AG20443 (cell line): ENCODE results near the gene ZNF584.
"Not testable (repeated sequence)": the region's sequence is repeated elsewhere in the genome, so short reads cannot be mapped to it uniquely, and the experiment has no call there.

ENCODE experiments used
- DNase-seq: peaks from one replicate; pipeline ENCODE4 v3.0.0; 2012; ENCODE audit warnings: low spot score, mixed read lengths

Gene ZNF584

DNA sequence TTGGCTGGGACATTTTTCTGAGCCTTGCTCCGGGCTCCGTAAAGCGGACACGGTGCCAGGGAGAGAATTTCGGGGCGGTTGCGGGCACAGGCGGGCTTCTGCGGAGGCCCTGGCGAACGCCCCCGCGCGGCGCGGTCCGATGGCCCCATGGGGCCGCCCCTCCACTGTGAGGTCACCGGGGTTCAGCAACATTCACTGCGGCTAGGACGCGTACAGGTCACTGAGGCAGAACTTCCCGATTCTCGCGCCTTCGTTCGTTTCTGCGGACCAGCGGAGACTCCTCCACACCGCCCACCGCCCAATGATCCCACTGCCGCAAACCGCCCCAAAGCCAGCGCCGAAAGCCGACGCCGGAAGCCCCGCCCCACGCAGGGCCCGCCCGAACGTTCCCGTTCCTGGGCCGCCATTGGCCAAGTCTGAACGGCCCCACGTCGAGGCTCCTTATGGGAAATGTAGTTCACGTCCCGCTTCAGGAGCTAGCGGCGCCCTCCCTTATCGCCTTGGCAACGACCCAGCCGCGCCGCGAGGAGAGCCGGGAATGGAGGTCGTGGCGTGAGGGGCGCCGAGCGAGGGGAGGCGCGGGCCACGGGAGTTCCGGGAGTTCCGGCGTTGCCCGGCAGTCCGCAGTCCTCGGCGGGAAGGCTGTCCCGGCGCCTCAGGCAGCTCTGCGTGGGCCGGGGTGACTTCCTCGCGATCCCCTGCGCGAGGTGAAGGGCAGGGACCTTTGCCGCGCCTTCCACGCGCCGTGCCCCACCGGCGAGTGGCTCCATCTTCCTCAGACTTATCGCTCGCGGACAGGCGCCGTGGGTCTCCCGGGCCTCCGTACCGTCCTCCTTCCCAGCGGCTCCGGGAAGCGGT is at the start of gene ZNF584:
Gene ZNF584 (plus strand): TSS at position 498 of the 858 bp plus-strand sequence. CDS start 499 bp downstream, outside the sequence.
- peak; percentile 95 for DNase-seq

DNA sequence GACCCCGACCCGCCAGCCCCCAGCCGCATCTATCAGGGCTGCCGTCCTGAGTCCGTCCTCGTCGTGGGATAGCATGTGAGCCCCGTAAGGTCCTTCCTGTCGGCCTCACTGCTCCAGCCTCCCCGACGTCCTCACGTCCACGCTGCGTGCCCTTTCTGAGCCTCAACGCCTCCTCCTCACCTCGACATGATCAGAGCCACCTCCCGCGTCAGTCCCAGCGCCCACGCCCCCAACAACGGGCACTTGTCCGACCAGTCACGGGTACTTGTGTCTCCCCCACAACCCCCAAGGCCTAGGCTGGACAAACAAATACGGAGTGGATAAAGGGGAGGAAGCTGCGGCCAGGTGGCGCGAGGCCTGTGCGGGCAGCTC is 46.6 kb upstream of the ZNF584 start:
- peak; percentile 65 for DNase-seq

DNA sequence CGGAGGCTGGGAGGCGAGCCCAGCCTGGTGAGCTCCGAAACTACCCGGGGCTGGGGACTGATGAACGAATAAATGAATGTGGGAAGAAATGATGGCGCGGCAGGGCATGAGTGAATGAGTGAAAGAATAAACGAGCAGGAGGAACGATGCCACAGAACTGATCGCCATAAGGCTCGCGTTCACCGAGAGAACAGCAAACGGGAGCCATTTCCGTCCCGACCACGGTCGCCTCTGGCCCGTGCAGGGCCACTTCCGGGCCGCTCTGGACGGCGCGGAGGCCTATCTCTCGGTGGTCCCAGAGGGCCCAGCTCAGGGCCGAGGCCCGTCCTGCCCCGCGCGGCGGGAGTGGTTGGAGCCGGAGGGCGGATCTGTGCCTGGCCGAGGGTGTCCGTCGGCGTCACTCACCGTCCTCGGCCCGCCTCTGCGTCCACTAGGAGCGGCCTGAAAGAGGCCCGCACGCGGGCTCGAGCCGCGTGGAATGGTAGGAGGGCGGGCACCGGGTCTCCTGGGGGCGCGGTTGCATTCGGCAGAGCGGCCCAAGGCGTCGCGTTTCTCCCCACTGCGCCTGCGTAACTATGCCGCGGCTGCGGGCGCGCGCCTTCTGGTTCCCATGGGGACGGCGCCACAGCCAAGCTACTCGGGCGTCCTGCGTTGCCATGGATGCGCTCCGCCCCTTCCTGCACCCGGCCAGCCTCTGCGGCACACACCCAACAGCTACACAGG is 46.0 kb upstream of the ZNF584 start, which contains the start of gene ZNF497:
Gene ZNF497 (minus strand): TSS at position 480 of the 723 bp plus-strand sequence. CDS start 5,116 bp downstream, outside the sequence.
- peak; percentile 99 for DNase-seq

DNA sequence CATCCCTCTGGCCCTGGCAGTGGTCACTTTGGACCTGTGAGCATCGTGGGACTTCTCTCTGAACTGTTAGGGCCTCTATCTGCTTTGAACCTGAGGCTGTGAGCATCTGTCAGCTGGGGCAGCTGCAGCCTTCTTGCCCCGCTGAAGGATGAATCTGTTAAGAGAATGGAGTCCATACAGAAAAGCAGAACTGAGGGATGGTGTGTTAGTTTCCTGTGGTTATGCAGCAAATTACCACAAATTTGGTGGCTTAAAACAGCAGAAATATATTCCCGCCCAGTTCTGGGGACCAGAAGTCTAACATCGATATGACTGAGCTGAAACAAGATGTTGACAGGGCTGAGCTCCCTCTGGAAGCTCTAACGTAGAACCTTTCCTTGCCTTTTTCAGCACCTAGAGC is 44.3 kb upstream of the ZNF584 start:
- no peak for DNase-seq

DNA sequence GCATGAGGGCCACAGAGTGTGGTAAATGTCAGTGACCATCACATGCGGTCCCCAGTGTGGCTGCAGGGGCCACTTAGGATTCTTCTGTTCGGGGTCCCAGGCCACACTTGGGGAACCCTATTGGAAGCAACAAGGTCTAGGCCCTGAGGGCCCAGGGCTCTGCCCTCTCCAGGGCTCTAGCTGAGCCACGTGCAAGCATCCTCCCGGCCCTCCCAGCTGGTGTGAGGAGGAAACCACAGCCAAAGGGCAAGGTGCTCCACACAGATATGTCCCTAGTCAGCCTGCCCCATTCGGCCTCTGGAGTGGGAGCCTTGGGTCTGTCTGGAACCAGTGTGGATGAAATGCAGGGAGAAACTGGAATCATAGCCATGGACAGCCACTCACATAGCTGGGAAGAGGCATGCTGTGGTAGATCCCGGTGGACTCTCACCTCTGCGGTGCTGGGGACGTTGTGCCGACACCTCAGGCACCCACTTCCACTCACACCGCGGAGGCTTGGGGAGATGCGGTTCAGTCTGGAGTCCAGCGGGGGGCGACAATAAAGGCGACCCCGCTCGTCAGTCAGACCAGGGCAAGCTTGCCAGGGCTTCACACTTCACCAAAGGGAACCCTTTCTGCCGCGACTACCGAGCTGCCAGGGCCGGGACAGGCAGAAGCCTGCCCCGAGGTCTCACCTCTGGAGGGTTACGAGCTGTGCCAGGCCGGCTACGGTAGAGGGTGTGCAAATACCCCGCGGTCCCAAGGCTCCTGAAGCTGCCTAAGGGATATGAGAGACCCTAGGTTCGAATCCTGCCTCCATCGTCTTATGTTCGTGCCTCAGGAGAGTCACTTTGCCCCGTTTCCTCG is 41.6 kb upstream of the ZNF584 start:
- DNase-seq, result no peak

DNA sequence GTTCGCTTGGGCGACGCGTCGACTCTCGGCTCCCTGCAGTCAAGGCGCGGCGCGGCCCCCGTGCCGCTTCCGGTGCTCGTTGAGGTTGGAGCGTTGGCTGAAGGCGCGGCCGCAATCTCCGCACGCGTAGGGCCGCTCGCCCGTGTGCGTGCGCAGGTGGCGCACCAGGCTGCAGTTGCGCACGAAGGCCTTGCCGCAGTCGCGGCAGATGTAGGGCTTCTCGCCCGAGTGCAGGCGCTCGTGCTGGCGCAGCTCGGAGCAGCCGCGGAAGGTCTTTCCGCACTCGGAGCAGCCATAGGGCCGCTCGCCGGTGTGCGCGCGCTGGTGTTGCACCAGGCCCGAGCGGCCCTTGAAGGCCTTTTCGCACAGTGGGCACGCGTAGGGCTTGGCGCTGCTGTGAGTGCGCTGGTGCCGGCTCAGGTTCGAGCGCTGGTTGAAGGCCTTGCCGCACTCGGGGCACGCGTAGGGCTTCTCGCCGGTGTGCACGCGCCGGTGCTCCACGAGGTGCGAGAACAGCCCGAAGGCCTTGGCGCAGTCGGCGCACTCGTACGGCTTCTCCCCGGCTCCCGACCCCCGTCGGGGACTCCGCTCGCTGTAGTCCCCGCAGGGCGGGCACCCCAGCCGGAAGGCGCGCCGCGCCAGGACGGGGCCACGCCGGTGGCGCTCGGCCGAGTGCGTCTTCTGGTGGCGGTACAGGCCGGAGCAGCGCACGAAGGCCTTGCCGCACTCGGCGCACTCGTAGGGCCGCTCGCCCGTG is 40.6 kb upstream of the ZNF584 start:
- no peak for DNase-seq

DNA sequence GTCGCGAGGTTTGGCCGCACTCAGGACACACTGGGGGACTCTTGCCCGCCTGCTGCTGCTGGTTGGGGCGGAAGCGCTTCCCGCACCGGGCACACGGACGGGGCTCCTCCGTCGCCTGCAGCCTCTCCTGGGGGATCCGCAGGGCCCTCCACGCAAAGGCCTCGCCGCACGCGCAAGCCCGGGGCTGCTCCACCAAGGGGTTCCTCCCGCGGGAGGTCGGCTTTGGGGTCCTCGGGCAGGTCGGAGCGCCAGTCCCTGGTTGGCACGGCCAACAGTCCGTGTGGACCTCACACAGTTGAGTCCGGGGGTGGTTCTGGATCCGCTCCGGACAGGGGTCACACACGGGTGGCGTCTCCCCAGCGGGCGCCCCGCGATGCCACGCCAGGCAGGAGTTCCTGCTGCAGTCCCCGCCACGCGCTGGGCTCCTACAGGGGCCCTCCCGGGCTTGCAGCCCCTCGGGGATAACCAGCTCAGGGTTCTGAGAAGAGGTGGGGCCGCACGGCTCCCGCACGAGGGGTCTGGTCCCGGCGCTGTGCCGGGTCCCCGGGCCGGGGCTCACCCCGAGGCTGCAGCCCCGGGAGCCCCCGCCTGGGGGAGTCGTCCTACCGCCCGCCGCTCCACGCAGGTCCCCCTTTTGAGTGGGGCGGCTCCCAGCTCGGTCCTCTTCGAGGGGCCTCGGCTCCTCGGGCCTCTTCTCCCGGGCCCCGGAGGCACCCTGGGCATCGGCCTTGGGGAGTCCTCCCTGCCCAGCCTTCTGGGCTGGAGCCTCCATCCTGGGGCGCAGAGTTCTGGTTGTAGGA is 39.7 kb upstream of the ZNF584 start:
- no peak for DNase-seq

DNA sequence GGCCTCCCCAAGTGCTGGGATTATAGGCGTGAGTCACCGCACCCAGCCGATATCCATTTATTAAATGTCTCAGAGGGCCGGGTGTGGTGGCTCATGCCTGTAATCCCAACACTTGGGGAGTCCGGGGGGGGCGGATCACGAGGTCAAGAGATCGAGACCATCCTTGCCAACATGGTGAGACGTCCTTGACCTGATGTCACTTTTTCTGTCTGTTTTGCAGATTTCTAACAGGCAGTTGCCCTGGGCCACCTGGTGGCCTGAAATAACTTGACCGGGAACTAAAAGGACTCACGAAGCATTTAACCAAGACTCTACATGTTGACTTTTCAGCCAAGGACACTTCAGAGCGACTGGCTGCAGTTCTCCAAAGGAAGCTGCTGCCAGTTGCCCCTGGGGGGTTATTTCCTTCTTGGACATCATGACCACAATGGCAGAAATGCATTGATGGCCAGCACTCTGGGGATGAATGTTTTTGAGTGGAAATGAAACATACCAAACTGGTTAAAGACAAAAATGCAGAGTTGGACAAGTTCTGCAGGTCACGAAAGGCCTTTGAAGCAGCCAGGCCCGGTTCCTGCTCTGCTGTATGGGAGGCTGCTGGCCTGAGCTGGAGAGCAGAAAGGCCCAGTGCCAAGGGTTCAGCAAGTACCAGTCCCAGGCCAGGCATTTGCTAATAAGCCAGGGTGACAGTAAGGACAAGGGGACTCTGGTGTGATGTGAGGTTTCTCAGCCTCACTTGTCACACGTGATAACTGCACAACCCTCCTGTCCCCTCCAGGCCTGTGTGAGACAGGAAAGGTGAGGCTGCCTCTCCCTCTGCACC is 35.9 kb upstream of the ZNF584 start:
- no peak for DNase-seq

DNA sequence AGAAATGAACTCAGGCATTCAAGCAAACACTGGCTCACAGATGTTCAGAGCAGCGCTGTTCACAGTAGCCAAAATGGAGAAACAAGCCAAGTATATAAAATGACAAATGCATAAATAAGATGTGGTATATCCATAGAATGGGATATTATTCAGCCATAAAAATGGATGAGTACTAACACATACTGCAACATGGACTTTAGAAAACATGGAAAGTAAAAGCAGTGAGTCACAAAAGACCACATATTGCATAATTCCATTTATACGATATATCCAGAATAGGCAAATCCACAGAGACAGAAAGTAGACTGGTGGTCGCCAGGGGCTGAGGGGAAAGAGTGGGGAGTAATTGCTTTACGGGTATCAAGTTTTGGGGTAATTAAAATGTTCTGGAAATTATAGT is 34.2 kb upstream of the ZNF584 start:
- DNase-seq, result no peak

DNA sequence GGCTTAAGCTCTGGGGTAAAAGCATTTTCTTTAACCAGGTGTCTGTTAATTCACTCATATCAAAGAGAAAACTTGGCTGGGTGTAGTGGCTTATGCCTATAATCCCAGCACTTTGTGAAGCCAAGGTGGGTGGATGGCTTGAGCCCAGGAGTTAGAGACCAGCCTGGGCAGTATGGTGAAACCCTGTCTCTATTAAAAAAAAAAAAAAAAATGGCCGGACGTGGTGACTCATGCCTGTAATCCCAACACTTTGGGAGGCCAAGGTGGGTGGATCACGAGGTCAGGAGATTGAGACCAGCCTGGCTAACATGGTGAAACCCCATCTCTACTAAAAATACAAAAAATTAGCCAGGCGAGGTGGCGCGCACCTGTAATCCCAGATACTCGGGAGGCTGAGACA is 31.7 kb upstream of the ZNF584 start:
- DNase-seq, result not testable (repeated sequence)

DNA sequence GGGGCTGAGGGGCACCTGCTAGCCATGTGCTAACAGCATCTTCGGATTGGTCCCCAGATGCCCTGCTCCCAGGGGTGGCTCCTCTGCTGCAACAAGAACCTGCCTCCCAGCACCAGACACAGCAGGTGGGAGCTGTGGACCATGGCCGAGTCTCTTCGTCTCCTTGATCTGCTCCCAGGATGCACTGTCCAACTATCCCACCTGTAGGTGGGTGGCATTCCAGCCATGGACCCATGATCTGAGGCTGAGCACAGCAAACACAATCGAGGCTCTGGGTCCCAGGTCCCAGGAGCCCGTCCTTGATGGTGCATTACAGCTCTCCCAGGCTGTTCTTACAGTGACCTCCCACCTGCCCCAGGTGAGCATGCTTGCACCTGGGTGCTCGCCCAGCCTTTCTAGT is 29.2 kb upstream of the ZNF584 start:
- DNase-seq, result no peak

DNA sequence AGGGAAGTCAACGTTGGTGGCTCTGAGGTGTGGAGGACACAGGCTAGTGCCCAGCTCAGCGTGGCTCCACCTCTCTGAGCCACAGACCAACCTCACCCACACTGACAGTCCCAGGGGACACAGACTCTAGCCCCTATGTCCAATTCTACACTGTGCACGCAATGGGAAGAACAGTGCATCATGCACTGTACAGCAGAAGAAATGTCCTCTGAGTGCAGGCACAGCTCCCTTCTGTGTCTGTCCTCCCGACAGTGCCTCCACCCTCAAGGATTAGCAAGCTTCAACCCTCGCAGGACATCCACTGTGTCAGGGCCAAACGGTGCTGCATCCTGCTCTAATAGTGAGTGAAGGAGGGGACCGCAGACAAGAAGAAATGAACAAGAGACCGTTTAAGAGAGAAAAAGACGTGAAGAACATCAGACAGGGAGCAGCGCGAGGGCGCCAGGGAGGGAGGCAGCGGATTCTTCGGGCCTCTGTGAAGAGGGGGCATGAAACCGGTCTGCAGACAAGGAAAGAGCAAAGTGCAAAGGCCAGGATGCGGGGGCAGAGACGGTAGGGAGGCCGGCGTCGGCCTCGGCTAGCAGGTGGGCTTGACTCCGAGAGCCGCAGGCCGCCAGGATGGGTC is 28.3 kb upstream of the ZNF584 start:
- no peak for DNase-seq

DNA sequence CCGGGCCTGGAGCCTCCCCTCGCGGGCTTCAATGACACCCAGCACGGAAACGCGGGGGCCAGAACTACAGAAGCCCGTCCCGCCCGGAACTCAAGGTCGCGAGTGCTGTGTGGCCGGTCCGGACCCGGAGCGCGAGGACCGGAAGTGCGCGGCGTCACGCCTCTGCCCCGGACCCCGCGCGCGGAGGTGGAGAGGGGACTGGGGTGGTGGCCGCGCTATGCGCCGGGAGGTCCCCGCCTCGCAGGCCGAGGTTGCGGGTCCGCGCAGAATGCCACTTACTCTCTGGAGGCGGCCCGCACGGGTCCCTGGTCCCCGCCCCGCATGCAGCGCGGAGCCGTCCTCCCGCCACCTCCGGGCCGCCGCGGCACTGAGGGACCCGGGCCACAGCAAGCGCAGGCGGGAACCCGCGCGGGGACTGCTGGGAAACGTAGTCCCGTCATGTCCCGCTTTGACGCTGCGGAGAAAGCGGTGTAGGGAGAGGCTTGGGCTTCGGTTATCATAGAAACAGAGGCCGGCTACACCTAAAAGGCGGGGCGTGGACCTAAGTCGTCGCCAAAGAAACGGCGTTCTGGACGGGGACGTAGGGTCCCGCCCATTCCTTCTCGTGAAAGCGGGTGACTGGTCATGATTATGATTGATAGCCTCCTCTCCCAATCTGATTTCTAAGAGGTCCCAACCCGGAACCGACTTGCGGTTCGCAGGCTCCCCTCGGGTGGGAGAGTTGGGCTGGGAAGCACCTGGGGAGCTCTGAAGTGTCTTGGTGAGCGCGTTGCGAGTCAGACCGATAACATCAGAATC is 27.6 kb upstream of the ZNF584 start, which contains the start of gene ZNF837:
Gene ZNF837 (minus strand): TSS at position 369 of the 798 bp plus-strand sequence. CDS start 11,698 bp downstream, outside the sequence.
- peak; percentile 96 for DNase-seq

DNA sequence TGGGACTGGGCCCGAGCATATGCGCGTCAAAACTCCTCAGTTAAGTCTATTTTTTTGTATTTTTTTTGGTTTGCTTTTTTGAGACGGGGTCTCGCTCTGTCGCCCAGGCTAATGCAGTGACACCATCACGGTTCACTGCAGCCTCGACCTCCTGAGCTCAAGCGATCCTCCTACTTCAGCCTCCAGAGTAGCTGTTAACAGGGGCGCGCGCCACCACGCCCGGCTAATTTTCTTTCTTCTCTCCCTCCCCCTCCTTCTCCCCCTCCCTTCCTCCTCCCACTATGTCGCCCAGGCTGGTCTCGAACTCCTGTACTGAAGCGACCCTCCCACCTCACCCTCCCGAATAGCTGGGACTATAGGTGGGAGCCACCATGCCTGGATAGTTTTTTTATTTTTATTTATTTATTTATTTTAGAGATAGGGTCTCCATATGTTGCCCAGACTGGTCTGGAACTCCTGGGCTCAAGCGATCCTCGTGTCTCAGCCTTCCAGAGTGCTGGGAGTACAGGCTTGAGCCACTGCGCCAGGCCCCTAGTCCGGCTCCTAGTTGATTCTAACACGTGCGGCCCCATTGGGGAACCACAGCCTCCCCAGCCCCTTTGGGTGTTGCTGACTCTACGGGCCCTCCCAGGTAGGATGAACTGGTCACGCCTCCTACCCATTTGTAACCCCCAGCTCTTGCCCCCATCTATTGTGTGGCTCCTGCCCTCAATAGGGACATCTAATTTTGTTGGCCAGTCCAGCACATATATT is 26.8 kb upstream of the ZNF584 start:
- no peak for DNase-seq

DNA sequence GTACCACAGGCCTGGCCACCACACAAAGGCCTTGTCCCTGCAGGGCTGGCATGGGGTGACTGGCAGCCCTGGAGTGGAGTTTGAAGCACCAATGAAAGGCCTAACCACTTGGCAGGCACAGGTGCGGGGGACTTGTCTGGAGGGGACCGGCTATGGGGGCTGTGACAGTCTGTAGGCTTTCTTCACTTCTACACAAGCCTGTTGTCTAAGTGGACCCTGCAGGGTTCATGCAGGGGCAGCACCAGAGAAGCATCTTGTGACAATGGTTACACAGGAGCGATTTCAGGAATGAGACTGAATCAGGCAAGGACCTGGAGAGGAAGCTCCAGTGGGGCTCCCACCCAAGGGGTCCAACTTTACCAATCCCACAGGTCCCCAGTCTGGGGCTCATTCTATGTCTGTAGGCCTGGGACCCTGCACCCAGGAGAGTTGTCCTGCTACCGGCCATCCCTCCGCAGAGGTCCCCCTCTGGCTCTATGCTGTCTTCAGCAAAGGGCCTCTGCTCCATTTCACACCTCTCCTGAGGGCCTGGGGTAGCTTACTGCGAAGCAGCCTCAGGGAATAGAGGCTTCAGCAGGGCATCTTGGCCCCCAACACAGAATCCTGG is 25.3 kb upstream of the ZNF584 start:
- DNase-seq, result no peak

DNA sequence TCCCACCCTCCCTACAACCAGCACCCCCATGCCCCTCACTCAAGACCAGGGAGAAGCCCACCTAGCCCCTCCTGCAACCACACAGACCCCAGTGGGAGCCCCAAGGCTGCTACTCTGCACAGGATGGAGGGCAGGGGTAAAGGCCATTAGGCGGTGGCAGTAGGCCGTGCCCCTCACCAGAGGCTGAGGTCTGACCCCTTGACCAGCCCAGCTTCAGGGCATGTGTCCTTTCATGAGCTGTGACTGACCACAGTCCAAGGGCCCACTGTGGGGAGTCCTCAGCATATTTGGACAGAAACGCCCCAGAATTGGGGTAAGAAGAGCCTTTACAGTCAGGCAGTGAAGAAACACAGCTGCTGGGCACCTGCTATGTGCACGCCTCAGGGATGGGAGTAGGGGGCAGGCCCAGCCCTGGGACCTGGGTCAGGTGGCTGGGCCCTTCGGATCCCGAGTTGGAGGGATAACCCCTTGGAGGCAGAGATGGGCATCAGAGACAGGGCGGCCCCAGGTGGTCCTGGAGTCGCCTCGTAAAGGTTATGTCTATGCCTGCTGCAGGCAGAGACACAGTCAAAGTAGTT is 23.0 kb upstream of the ZNF584 start:
- DNase-seq, result no peak
